22Rv1 (cell line): ENCODE measurements around the gene XXYLT1.
"Not testable (repeated sequence)": the region's sequence is repeated elsewhere in the genome, so short reads cannot be mapped to it uniquely, and the experiment has no call there.

Source experiments
- H3K27ac ChIP-seq: fragments of 450-650 bp; 2 replicates; pipeline ENCODE4 v1.5.1; 2017
- CTCF ChIP-seq: fragments of 450-650 bp; IDR thresholded peaks from 2 replicates; pipeline ENCODE4 v1.5.1; 2017; ENCODE audit warnings: mild to moderate bottlenecking
- ZFX ChIP-seq: fragments of 450-650 bp; IDR thresholded peaks from 2 replicates; pipeline ENCODE4 v1.6.1; 2017; ENCODE audit warnings: antibody characterized with exemption, borderline replicate concordance

XXYLT1 gene

DNA sequence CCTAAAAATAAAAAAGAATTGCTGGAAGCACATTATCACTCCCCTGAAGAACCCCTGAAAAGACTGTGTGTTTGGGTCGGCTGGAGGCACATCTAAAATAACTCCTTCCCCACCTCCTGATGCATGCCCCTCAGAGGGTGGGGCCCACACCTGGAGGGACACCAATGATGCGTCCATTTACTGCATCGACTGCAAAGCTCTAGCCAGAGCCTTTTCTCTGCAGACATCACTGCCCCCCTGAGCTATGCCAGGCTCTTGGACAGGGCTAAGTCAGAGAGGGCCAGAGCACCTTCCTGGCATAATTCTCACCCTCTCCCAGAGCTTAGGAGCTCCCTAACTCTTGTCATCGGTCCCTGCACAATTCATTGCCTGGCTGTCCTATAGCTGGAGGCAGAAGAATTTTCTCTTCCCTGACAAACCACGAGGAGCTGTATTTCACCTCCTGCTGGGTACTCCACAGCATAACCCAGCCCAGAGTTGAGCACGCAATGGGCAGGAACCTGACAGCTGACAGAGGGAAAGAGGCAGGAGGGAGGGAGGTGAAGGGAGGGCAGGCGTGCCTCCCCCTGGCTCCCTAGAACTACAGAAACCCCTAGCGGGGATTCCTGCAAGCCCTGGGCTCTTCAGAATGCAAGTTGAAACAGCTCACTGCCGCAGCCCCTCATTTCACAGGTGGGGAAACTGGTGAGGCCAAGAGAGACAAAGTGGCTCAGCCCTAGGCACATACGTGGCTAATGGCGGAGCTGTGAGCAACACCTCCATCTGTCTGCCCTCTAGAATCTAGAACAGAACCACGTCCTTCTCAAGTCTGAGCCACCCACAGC, 46.6 kb downstream of the XXYLT1 start:
- H3K27ac ChIP-seq = no peak overlapping the region
- TF ChIP-seq ZFX = no peak
- TF ChIP-seq CTCF = no peak

DNA sequence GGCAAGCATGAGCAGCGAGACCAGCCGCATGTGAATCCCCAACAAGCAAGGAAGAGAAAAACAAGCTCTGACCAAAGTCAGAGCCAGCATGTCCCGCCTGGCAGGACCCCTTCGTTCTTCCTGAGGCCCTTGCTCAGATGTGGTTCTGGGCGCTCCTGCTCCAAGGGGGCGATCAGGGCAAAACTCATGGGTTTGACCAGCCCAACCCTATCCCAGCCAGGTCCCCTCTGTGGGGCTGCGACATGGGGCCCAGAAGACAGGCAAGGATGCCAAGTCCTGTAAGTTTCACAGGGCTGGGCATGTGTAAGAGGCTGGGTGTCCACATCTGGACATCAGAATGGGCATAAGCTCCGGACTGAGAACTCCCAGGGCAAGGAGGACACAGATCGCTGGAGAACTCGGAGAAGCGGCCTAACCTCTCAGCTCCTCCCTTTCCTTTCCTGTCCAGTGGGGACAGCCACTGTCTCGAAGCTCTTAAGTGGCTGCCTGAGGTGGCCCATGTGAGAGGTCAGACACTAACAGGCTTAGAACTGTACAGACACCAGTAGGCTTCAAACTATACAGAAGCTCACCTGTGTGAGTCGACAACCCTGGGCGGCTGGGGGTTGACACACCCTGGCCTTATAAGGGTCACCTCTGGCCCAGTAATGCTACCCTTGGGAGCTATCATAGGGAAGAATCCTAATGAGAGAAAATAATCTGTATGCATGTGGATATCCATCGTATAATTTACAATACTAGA, 48.9 kb downstream of the XXYLT1 start:
- no peak overlapping the region for H3K27ac ChIP-seq
- TF ChIP-seq ZFX = no peak
- TF ChIP-seq CTCF = no peak

DNA sequence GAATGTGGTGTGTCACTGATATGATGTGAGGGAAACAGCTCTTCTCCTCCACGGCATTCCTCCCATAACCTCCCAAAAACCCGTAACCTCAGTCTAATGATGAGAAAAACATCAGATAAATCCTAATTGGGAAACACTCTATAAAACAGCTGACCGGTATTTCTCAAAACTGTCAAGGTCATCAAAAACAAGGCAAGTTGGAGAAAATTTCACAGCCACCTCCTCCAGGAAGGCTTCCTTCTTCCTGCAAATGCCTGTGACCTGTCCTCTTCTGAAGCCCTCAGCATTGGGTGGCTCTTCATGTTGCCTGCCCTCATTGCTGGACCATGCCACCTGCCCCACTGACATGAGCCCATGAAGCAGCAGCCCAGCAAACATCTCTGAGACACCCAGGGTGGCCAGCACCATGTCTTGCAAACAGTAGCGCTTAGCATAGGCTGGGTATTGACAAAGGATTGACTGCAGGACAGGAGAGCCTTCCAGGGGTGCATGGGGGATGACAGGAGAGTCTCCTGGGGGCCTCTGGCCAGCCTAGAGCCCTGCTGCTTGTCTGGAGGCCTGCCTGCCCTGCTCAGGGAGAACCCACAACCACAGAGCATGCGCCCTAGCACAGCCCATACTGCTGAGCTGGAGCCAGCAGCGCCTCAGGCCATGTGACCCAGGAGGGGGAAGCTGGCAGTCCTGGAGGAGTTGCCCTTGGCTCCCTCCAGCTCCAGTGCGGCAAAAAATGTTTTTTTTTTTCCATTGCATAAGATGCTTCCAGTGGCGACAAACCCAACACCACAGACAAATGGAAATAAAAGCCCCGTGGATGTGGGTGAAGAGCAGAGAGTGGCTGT, 49.7 kb downstream of the XXYLT1 start:
- H3K27ac ChIP-seq = no peak overlapping the region
- TF ChIP-seq CTCF = no peak
- TF ChIP-seq ZFX = no peak

DNA sequence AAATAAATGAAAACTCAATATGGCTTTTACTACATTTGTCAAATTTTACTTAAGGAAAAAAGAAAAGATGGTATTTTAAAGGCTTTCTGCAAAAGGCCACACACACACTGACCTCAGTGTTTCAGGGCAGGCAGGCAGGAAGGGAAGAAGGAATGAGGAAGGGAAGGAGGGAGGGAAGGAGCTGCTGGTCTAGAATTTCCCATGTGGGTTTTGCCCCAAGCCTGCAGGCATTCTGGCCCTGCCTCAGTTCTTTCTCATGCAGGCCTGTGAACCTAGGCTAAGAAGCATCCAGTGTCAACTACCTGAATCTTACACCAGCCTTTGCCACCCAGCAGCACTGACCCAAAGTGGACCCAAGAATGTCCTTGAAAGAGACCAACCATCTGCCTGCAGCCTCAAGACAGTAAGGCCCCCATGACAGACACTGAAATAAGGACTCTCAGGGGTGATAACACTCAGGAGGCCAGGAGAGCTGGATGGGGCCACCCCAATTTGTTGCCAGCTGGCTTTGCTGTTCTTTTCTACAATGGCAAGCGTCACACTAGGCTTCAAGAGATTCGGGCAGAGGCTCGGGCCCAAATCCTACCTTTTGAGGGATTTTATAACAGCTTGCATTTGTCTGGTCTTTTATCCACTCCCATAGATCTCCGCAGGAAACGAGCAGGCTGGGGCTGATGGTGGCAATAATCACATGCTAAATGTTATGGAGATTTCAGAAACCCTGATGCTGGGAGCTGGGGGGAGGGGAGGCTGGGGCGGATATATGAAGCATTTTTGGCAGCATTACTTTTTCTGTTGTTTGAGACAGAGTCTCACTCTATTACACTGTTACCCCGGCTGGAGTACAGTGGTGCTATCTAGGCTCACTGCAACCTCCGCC, 51.4 kb downstream of the XXYLT1 start:
- TF ChIP-seq ZFX = no peak
- TF ChIP-seq CTCF = no peak
- H3K27ac ChIP-seq = no peak overlapping the region

DNA sequence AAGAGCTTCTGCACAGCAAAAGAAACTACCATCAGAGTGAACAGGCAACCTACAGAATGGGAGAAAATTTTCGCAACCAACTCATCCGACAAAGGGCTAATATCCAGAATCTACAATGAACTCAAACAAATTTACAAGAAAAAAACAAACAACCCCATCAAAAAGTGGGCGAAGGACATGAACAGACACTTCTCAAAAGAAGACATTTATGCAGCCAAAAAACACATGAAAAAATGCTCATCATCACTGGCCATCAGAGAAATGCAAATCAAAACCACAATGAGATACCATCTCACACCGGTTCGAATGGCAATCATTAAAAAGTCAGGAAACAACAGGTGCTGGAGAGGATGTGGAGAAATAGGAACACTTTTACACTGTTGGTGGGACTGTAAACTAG, 52.6 kb downstream of the XXYLT1 start:
- H3K27ac ChIP-seq = not testable (repeated sequence)

DNA sequence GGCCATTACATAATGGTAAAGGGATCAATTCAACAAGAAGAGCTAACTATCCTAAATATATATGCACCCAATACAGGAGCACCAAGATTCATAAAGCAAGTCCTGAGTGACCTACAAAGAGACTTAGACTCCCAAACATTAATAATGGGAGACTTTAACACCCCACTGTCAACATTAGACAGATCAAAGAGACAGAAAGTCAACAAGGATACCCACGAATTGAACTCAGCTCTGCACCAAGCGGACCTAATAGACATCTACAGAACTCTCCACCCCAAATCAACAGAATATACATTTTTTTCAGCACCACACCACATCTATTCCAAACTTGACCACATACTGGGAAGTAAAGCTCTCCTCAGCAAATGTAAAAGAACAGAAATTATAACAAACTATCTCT, 55.4 kb downstream of the XXYLT1 start:
- not testable (repeated sequence) for H3K27ac ChIP-seq

DNA sequence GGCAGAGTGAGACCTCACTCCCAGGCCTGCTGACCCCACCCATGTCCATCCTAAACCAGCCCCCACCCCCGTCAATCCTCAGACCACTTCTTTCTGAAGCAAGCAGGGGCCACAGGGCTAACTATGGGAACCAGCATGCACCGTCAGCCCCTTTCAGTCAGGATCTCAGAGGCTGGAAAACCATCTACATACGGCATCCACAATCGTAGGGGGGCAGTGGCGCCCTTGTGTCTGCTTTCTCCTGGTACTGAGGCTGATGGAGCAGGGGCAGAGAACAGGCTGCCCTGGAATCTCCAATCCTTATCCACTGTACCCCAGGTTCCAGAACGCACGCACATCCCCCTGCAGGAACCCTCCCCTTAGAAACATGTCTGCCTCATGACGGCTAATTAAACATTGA, 56.6 kb downstream of the XXYLT1 start:
- no peak overlapping the region for H3K27ac ChIP-seq
- TF ChIP-seq CTCF (no peak), ZFX (no peak)
